Loucy (cell line): Measurements from ENCODE around the gene HMOX2.

Experiments
- CTCF ChIP-seq: fragments of 200-600 bp; sonication (generic); conservative IDR thresholded peaks from 2 replicates; pipeline ENCODE4 v1.5.1; 2014; ENCODE audit warnings: mild to moderate bottlenecking, antibody characterized with exemption, low read length
- EZH2phosphoT487 ChIP-seq: fragments of 200-600 bp; IDR thresholded peaks from 2 replicates; pipeline ENCODE4 v1.6.1; 2018; ENCODE audit warnings: antibody characterized with exemption, mild to moderate bottlenecking, moderate library complexity, borderline replicate concordance

- peak; percentile 61 for TF ChIP-seq CTCF
- no peak for TF ChIP-seq EZH2phosphoT487
Measured at GRCh38 chr16:4506450-4506849, 30.3 kb downstream of the HMOX2 start.
